ENCODE results near the gene PIAS1.

Gene PIAS1

GRCh38 chr15:68204776-68205557 is 150.9 kb downstream of the PIAS1 start, which contains the start of gene CALML4:
CALML4 (minus strand) TSS chr15:68205332; CDS start chr15:68205247, 85 bp downstream.
- Histone ChIP-seq H3K36me3 (ENCODE audit: low read depth) (no peaks in the 10 kb centered on the region), H3K27ac (ENCODE audit: poor library complexity, severe bottlenecking) (no peak within 1 kb of the TSS)
- peak; percentile 24; the same call in 1 of the 3 replicates for ATAC-seq (ENCODE audit: low read depth)

GRCh38 chr15:68205558-68205944 is 151.4 kb downstream of the PIAS1 start:
- H3K36me3 ChIP-seq (ENCODE audit: low read depth), result no peaks in the 10 kb centered on the region
- no peak for DNase-seq (ENCODE audit: low spot score)
- H3K9me3 ChIP-seq (ENCODE audit: severe bottlenecking), result no peaks in the 10 kb centered on the region
- H3K4me1 ChIP-seq (ENCODE audit: insufficient read depth, poor library complexity, severe bottlenecking), result peaks cover 14% of the 10 kb centered on the region
- no peak overlapping the region for H3K27ac ChIP-seq (ENCODE audit: poor library complexity, severe bottlenecking)
- no peaks in the 10 kb centered on the region for H3K27me3 ChIP-seq (ENCODE audit: insufficient read depth, poor library complexity, severe bottlenecking)
- H3K4me3 ChIP-seq (ENCODE audit: severe bottlenecking), result no peak overlapping the region
- no peak for ATAC-seq (ENCODE audit: low read depth)
- TF ChIP-seq CTCF (IDR thresholded peaks at IDR 0.05; ENCODE audit: poor library complexity, severe bottlenecking), result no peak

More at GRCh38 chr15:68204776-68205557, 150.9 kb downstream of the PIAS1 start, which contains the start of gene CALML4:
- Histone ChIP-seq H3K9me3 (ENCODE audit: severe bottlenecking) (no peaks in the 10 kb centered on the region), H3K4me3 (ENCODE audit: severe bottlenecking) (no peak within 1 kb of the TSS), H3K4me1 (ENCODE audit: insufficient read depth, poor library complexity, severe bottlenecking) (peaks cover 14% of the 10 kb centered on the region), H3K27me3 (ENCODE audit: insufficient read depth, poor library complexity, severe bottlenecking) (no peaks in the 10 kb centered on the region)
- no peak for TF ChIP-seq CTCF (IDR thresholded peaks at IDR 0.05; ENCODE audit: poor library complexity, severe bottlenecking)
- DNase-seq (ENCODE audit: low spot score), result no peak

GRCh38 chr15:68205954-68206539 is 151.9 kb downstream of the PIAS1 start:
- Histone ChIP-seq H3K4me1 (ENCODE audit: insufficient read depth, poor library complexity, severe bottlenecking) (peaks cover 14% of the 10 kb centered on the region), H3K9me3 (ENCODE audit: severe bottlenecking) (no peaks in the 10 kb centered on the region), H3K4me3 (ENCODE audit: severe bottlenecking) (no peak overlapping the region), H3K27ac (ENCODE audit: poor library complexity, severe bottlenecking) (no peak overlapping the region), H3K36me3 (ENCODE audit: low read depth) (no peaks in the 10 kb centered on the region), H3K27me3 (ENCODE audit: insufficient read depth, poor library complexity, severe bottlenecking) (no peaks in the 10 kb centered on the region)
- peak; percentile 75 for DNase-seq (ENCODE audit: low spot score)
- no peak for TF ChIP-seq CTCF (IDR thresholded peaks at IDR 0.05; ENCODE audit: poor library complexity, severe bottlenecking)
- 0 out of 3 replicates have a peak, but pooled peaks have one; percentile 4 for ATAC-seq (ENCODE audit: low read depth)

GRCh38 chr15:68206711-68207151 is 152.6 kb downstream of the PIAS1 start:
- Histone ChIP-seq H3K27me3 (ENCODE audit: insufficient read depth, poor library complexity, severe bottlenecking) (no peaks in the 10 kb centered on the region), H3K4me1 (ENCODE audit: insufficient read depth, poor library complexity, severe bottlenecking) (peaks cover 14% of the 10 kb centered on the region), H3K4me3 (ENCODE audit: severe bottlenecking) (no peak overlapping the region), H3K9me3 (ENCODE audit: severe bottlenecking) (no peaks in the 10 kb centered on the region), H3K36me3 (ENCODE audit: low read depth) (no peaks in the 10 kb centered on the region), H3K27ac (ENCODE audit: poor library complexity, severe bottlenecking) (no peak overlapping the region)
- no peak for TF ChIP-seq CTCF (IDR thresholded peaks at IDR 0.05; ENCODE audit: poor library complexity, severe bottlenecking)
- ATAC-seq (ENCODE audit: low read depth) (no peak), DNase-seq (ENCODE audit: low spot score) (no peak)

Measured in RWPE2 (cell line).